Keratinocyte (primary cell): Measurements from ENCODE around the gene AK2. TPM values are rescaled to one million over a fixed set of nuclear protein-coding genes. Genes with fewer than 3 reads are reported as not detected.

Source experiments
- DNase-seq: peaks from one replicate; pipeline ENCODE4 v3.0.0-alpha.2; 2011; ENCODE audit warnings: low read depth, missing footprints, low spot score
- FAIRE-seq: peaks from 2 replicates; lab custom pipeline; 2011; peaks lifted over from hg19 to GRCh38; lab: Jason Lieb, UNC
- H2AFZ ChIP-seq: 2 replicates; pipeline ENCODE4 v1.6.0; 2012; ENCODE audit warnings: low read length, control low read depth, inconsistent platforms; ENCODE audit not compliant: control insufficient read depth
- H3K27ac ChIP-seq: 2 replicates; pipeline ENCODE4 v1.5.1; 2011; ENCODE audit warnings: low read length; ENCODE audit not compliant: control insufficient read depth, insufficient read depth
- H3K27me3 ChIP-seq: 3 replicates; pipeline ENCODE4 v1.6.0; 2011; ENCODE audit warnings: low read length; ENCODE audit not compliant: control insufficient read depth, insufficient read depth; ENCODE audit errors: extremely low read depth
- H3K36me3 ChIP-seq, 2 experiments: 2 replicates in 1 of 2; 3 replicates in 1 of 2; pipeline ENCODE4 v1.5.1; 2011; ENCODE audit warnings: low read length in 2 of 2, mild to moderate bottlenecking in 1 of 2; ENCODE audit not compliant: control insufficient read depth in 2 of 2, insufficient read depth in 2 of 2; ENCODE audit errors: extremely low read depth in 1 of 2
- H3K4me1 ChIP-seq: 3 replicates; pipeline ENCODE4 v1.5.1; 2011; ENCODE audit warnings: low read length; ENCODE audit not compliant: control insufficient read depth, insufficient read depth; ENCODE audit errors: extremely low read depth
- H3K4me2 ChIP-seq: 3 replicates; pipeline ENCODE4 v1.6.0; 2011; ENCODE audit warnings: low read depth, low read length; ENCODE audit not compliant: control insufficient read depth, insufficient read depth; ENCODE audit errors: extremely low read depth
- H3K4me3 ChIP-seq, 3 experiments: fragments of 200-600 bp in 1 of 3; sonication (generic) in 1 of 3; 2 replicates in 2 of 3; 3 replicates in 1 of 3; pipeline ENCODE4 v1.5.1; 2011 to 2016; ENCODE audit warnings: low read length in 3 of 3, mild to moderate bottlenecking in 3 of 3, control low read depth in 2 of 3, inconsistent platforms in 1 of 3, low read depth in 1 of 3, mixed read lengths in 1 of 3, mixed run types in 1 of 3, moderate library complexity in 1 of 3; ENCODE audit not compliant: control insufficient read depth in 2 of 3, insufficient read depth in 2 of 3; ENCODE audit errors: extremely low read depth in 1 of 3
- H3K79me2 ChIP-seq: 2 replicates; pipeline ENCODE4 v1.6.0; 2012; ENCODE audit warnings: low read length; ENCODE audit not compliant: control insufficient read depth, insufficient read depth
- H3K9ac ChIP-seq: 3 replicates; pipeline ENCODE4 v1.6.0; 2011; ENCODE audit warnings: low read length; ENCODE audit not compliant: control insufficient read depth, insufficient read depth; ENCODE audit errors: extremely low read depth
- H3K9me1 ChIP-seq: 3 replicates; pipeline ENCODE4 v1.6.0; 2011; ENCODE audit warnings: low read length; ENCODE audit not compliant: control insufficient read depth, insufficient read depth; ENCODE audit errors: extremely low read depth
- H3K9me3 ChIP-seq: 2 replicates; pipeline ENCODE4 v1.5.1; 2012; ENCODE audit warnings: low read depth, low read length; ENCODE audit not compliant: control insufficient read depth
- H4K20me1 ChIP-seq: 3 replicates; pipeline ENCODE4 v1.6.0; 2011; ENCODE audit warnings: low read length; ENCODE audit not compliant: control insufficient read depth, insufficient read depth; ENCODE audit errors: extremely low read depth
- EZH2 ChIP-seq: IDR thresholded peaks from one replicate; pipeline ENCODE4 v1.6.1; 2012; ENCODE audit warnings: inconsistent platforms, mild to moderate bottlenecking, low read length, moderate library complexity
- dilution Hi-C: fragments of 300-500 bp; cut with MboI; formaldehyde crosslinking; loops from one replicate; pipeline ENCODE4 v1.7.0; 2020; ENCODE audit warnings: low sequenced_read_pairs; ENCODE audit not compliant: extremely low pct_ligation_motif_present
- polyA plus RNA-seq, 5 experiments: library from polyadenylated mRNA; depleted of rRNA in 3 of 5; stranded (reverse) in 3 of 5; stranded (forward) in 1 of 5; unstranded in 1 of 5; fragments of >200 nt; gene quantifications; 1 replicate in 1 of 5; 2 replicates in 3 of 5; 3 replicates in 1 of 5; pipeline versions ENCODE4 v1.2.1 to v1.2.3, GENCODE V29; 2011 to 2012; ENCODE audit warnings: missing spikeins in 2 of 5, low read depth in 1 of 5, low replicate concordance in 1 of 5
- TF ChIP-seq, protein P1 (sequence below), 3 experiments: IDR thresholded peaks in 1 of 3; conservative IDR thresholded peaks in 1 of 3; optimal IDR thresholded peaks in 1 of 3; 2 replicates in 2 of 3; 3 replicates in 1 of 3; pipeline versions ENCODE3 to v1.5.1; 2011; ENCODE audit warnings: low read length in 3 of 3, mild to moderate bottlenecking in 3 of 3, moderate library complexity in 2 of 3, control low read depth in 1 of 3, inconsistent platforms in 1 of 3; ENCODE audit not compliant: insufficient read depth in 2 of 3; ENCODE audit errors: extremely low read depth in 1 of 3

Gene AK2
- polyA plus RNA-seq, 1 donor (not counting 4 experiments of a cell fraction or from before 2014, with no cell fraction given) = 258 TPM

DNA sequence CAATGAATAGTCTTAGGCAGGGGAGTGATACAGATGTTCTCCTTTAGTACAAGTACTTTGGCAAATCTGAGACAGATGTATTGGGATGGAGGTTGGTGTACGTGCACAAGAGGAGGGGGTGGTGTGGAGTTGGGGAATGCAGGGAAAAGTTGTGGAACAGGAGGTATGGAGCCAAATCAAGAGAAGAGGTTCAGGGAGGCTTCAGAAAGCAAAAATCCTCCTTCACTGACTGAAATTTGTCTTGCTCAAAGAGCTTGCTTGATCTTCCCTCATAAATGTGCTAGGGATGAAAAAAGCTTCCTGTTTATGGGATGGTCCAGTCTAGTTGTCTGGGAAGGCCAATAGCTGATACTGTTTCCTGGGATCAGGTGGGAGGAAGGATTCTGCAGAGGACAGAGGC is 77.9 kb downstream of the AK2 start:
- dilution Hi-C loops = no loop called here
- no peaks in the 10 kb centered on the region for H3K9me3 ChIP-seq
- H4K20me1 ChIP-seq = peaks cover 32% of the 10 kb centered on the region
- no peak overlapping the region for H3K4me2 ChIP-seq
- peaks cover 31% of the 10 kb centered on the region for H3K4me1 ChIP-seq
- FAIRE-seq (no peak), DNase-seq (no peak)
- H3K27me3 ChIP-seq = no peaks in the 10 kb centered on the region
- TF ChIP-seq EZH2 = no peak
- TF ChIP-seq, protein P1, sequence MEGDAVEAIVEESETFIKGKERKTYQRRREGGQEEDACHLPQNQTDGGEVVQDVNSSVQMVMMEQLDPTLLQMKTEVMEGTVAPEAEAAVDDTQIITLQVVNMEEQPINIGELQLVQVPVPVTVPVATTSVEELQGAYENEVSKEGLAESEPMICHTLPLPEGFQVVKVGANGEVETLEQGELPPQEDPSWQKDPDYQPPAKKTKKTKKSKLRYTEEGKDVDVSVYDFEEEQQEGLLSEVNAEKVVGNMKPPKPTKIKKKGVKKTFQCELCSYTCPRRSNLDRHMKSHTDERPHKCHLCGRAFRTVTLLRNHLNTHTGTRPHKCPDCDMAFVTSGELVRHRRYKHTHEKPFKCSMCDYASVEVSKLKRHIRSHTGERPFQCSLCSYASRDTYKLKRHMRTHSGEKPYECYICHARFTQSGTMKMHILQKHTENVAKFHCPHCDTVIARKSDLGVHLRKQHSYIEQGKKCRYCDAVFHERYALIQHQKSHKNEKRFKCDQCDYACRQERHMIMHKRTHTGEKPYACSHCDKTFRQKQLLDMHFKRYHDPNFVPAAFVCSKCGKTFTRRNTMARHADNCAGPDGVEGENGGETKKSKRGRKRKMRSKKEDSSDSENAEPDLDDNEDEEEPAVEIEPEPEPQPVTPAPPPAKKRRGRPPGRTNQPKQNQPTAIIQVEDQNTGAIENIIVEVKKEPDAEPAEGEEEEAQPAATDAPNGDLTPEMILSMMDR (optimal IDR thresholded peaks at IDR 0.05 in 1 of 3, IDR thresholded peaks at IDR 0.05 in 1 of 3, conservative IDR thresholded peaks at IDR 0.05 in 1 of 3; ENCODE audit: extremely low read depth in 1 of 3, insufficient read depth in 2 of 3, low read length in 3 of 3) = no peak
- H3K27ac ChIP-seq = no peak overlapping the region
- no peak overlapping the region for H3K4me3 ChIP-seq
- H3K9me1 ChIP-seq = peaks cover 5% of the 10 kb centered on the region
- H3K36me3 ChIP-seq = peaks cover 1 to 14% of the 10 kb centered on the region in 2 experiments
- peaks cover 87% of the 10 kb centered on the region for H3K79me2 ChIP-seq
- H2AFZ ChIP-seq = no peak overlapping the region
- H3K9ac ChIP-seq = no peak overlapping the region

Other genes starting within 250 kb of the AK2 start
- gene YARS1, start 219.5 kb downstream of the AK2 start, polyA plus RNA-seq = 32.0 to 97.4 TPM (median 68.4 TPM) in 3 replicates
- gene S100PBP, start 219.2 kb downstream of the AK2 start, polyA plus RNA-seq = 16.2 to 29.0 TPM (median 19.6 TPM) in 3 replicates
- gene FNDC5, start 166.0 kb downstream of the AK2 start, polyA plus RNA-seq = not detected in 3 replicates
- gene HPCA, start 150.4 kb downstream of the AK2 start, polyA plus RNA-seq = not detected in 3 replicates
- 59.4 to 125 TPM (median 109 TPM) in 3 replicates for gene TMEM54, start 135.5 kb downstream of the AK2 start, polyA plus RNA-seq
- gene RNF19B, start 72.1 kb downstream of the AK2 start, polyA plus RNA-seq = 31.8 to 48.3 TPM (median 33.5 TPM) in 3 replicates
- gene AZIN2, start 44.3 kb upstream of the AK2 start, polyA plus RNA-seq = 5.9 to 9.1 TPM (median 6.7 TPM) in 3 replicates
- gene TRIM62, start 145.2 kb upstream of the AK2 start, polyA plus RNA-seq = 2.0 to 4.7 TPM (median 2.2 TPM) in 3 replicates
- gene ZNF362, start 219.6 kb upstream of the AK2 start, polyA plus RNA-seq = 2.2 to 3.1 TPM (median 2.3 TPM) in 3 replicates